ENCODE results near the gene TNPO2. TPM values are rescaled to one million over a fixed set of nuclear protein-coding genes. Genes with fewer than 3 reads are reported as not detected.

Gene TNPO2
- total and polyA plus RNA-seq, 2 of the 13 experiments (the other 11 are each of a cell fraction or from before 2014, with no cell fraction given), result 31.7 to 61.0 TPM

DNA sequence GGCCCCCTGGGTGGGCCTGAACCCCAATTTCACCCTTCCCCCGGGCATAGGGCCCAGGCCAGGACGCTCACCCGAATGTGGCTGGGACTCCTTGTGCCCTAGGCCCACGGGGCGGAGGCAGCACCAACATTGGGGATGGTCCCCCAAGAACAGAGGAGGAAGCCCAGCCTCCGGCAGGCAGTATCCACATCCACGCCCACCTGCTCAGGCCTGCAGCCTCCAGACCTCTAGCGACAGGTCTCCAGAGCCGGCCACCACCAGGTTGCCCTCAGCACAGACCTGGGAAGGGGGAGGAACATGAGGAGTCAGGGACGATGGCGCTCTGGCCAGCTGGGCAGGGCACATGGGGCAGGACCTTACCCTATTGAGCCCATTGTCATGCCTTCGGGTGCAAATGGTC lies 34.7 kb downstream of the TNPO2 start:
- TF ChIP-seq ZBTB21 (CRISPR knock-in tag; IDR thresholded peaks at IDR 0.05) (no peak), AGO2 (optimal IDR thresholded peaks at IDR 0.05; ENCODE audit: low read depth, low read length) (peak; percentile 50)
- no peak for DNase-seq (ENCODE audit: low spot score)
- in situ Hi-C loops (cut with HindIII; ENCODE audit: extremely low pct_ligation_motif_present, low pct_unique_long_range_greater_than_20kb), result no loop called here
- Histone ChIP-seq H3K9ac (ENCODE audit: insufficient read depth, low read depth, low read length) (no peak overlapping the region), H3K36me3 (replicated peaks in 1 of 2; ENCODE audit: control insufficient read depth in 1 of 2, insufficient read depth in 2 of 2, low read length in 2 of 2) (peaks cover 0 to 5% of the 10 kb centered on the region in 2 experiments; a peak in 1 of 5 replicates), H3K4me3 (replicated peaks in 1 of 3; ENCODE audit: insufficient read depth in 1 of 3, low read depth in 2 of 3, low read length in 3 of 3) (no peak overlapping the region), H4K20me1 (ENCODE audit: insufficient read depth, low read length) (no peaks in the 10 kb centered on the region), H2AFZ (ENCODE audit: low read length) (no peak overlapping the region), H3K27me3 (ENCODE audit: control insufficient read depth in 1 of 2, insufficient read depth in 2 of 2, low read length in 2 of 2) (no peaks in the 10 kb centered on the region), H3K4me1 (ENCODE audit: insufficient read depth, low read length) (no peaks in the 10 kb centered on the region), H3K79me2 (ENCODE audit: insufficient read depth, low read length) (no peaks in the 10 kb centered on the region), H3K27ac (ENCODE audit: extremely low read length, insufficient read depth, low read length) (no peak overlapping the region), H3K9me3 (ENCODE audit: low read length) (no peaks in the 10 kb centered on the region), H3K4me2 (ENCODE audit: low read depth, low read length) (no peak overlapping the region)
- BruUV-seq (replicated peaks), result no TSS peak
- intact Hi-C loops (cut with micrococcal nuclease; ENCODE audit: unreplicated experiment), result no loop called here
- ATAC-seq, result no peak; the same call in 2 of the 3 replicates
- WGBS (ENCODE audit: low lambda C conversion rate), result 94% methylated on average over 7 of the region's 12 CpGs
- CTCF ChIA-PET (ENCODE audit: low intra/inter-chr PET ratio, low total read pairs), result no interaction called here
- no peak for FAIRE-seq
- POLR2A ChIA-PET, result no interaction called here

DNA sequence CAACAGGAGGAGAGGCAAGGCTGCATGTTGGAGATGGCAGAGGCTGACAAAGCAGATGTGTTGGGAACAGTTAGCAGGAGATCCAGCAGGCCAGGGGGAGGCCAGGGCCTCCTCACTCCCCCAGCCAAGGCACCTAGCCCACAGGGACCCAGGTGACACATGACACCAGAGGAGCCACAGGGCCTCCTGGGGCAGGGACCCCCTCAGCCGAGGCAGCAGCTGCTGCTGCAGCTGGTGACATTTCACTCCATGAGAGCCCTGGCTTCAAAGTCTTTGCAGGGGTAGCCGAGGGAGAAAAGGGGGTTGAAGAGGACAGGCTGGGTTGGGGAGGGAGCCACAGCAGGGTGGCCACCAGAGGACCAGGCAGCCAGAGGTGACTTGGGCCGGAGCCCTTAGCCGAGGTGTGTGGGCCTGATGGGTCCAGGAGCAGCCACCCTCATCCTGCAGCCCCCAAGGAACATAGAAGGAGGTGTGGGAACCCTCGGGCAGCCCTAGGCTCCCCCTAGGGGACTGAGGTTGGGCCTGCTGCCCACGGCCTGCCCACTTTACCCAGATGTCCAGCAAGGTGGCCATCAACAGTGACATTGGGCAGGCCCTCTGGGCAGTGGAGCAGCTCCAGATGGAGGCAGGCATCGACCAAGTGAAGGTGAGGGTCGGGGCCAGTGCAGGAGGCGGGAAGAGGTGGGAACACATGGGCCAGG lies 36.1 kb downstream of the TNPO2 start, which contains the start of gene GNG14:
GNG14 (plus strand) TSS at position 503 of the 701 bp plus-strand sequence; CDS start at position 554, 51 bp downstream.
- H3K36me3 ChIP-seq (replicated peaks in 1 of 2; ENCODE audit: control insufficient read depth in 1 of 2, insufficient read depth in 2 of 2, low read length in 2 of 2), result no peaks in the 10 kb centered on the region; a peak in 1 of 5 replicates
- H3K9ac ChIP-seq (ENCODE audit: insufficient read depth, low read depth, low read length), result no peak within 1 kb of the TSS
- BruUV-seq (replicated peaks), result no TSS peak
- ATAC-seq (no peak; the same call in 1 of the 3 replicates), DNase-seq (ENCODE audit: low spot score) (no peak), FAIRE-seq (no peak)
- H3K4me2 ChIP-seq (ENCODE audit: low read depth, low read length), result no peak within 1 kb of the TSS
- in situ Hi-C loops (cut with HindIII; ENCODE audit: extremely low pct_ligation_motif_present, low pct_unique_long_range_greater_than_20kb), result no loop called here
- H4K20me1 ChIP-seq (ENCODE audit: insufficient read depth, low read length), result no peaks in the 10 kb centered on the region
- H2AFZ ChIP-seq (ENCODE audit: low read length), result no peak within 1 kb of the TSS
- TF ChIP-seq, protein P1, sequence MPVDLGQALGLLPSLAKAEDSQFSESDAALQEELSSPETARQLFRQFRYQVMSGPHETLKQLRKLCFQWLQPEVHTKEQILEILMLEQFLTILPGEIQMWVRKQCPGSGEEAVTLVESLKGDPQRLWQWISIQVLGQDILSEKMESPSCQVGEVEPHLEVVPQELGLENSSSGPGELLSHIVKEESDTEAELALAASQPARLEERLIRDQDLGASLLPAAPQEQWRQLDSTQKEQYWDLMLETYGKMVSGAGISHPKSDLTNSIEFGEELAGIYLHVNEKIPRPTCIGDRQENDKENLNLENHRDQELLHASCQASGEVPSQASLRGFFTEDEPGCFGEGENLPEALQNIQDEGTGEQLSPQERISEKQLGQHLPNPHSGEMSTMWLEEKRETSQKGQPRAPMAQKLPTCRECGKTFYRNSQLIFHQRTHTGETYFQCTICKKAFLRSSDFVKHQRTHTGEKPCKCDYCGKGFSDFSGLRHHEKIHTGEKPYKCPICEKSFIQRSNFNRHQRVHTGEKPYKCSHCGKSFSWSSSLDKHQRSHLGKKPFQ (CRISPR knock-in tag; IDR thresholded peaks at IDR 0.05; ENCODE audit: insufficient replicate concordance), result no peak
- peak; percentile 60 for TF ChIP-seq AGO2 (optimal IDR thresholded peaks at IDR 0.05; ENCODE audit: low read depth, low read length)
- no peak within 1 kb of the TSS for H3K27ac ChIP-seq (ENCODE audit: extremely low read length, insufficient read depth, low read length)
- no peaks in the 10 kb centered on the region for H3K9me3 ChIP-seq (ENCODE audit: low read length)
- intact Hi-C loops (cut with micrococcal nuclease; ENCODE audit: unreplicated experiment), result no loop called here
- no peaks in the 10 kb centered on the region for H3K27me3 ChIP-seq (ENCODE audit: control insufficient read depth in 1 of 2, insufficient read depth in 2 of 2, low read length in 2 of 2)
- ChIA-PET POLR2A (no interaction called here), CTCF (ENCODE audit: low intra/inter-chr PET ratio, low total read pairs) (no interaction called here)
- H3K4me3 ChIP-seq (replicated peaks in 1 of 3; ENCODE audit: insufficient read depth in 1 of 3, low read depth in 2 of 3, low read length in 3 of 3), result no peak within 1 kb of the TSS
- no peaks in the 10 kb centered on the region for H3K4me1 ChIP-seq (ENCODE audit: insufficient read depth, low read length)
- no peaks in the 10 kb centered on the region for H3K79me2 ChIP-seq (ENCODE audit: insufficient read depth, low read length)
- WGBS (ENCODE audit: low lambda C conversion rate), result 90% methylated on average over 4 of the region's 9 CpGs
